HepG2 (cell line): ENCODE measurements around the gene LAMC3. TPM values are rescaled to one million over a fixed set of nuclear protein-coding genes. Genes with fewer than 3 reads are reported as not detected.

Experiments used
- ATAC-seq: fragments of 200-7000 bp; cut with Tn5 transposase; 3 replicates; pipeline ENCODE4 v1.9.1; 2020; ENCODE audit warnings: mild to moderate bottlenecking, moderate library complexity
- BruUV-seq: library from RNA; stranded (reverse); fragments of 400-500 nt; replicated peaks from 2 replicates; lab custom pipeline; 2021; lab: Mats Ljungman, UMichigan
- CTCF ChIA-PET: fragments of 300-600 bp; formaldehyde crosslinking; extraction: SDS; loops from one replicate; lab custom pipeline; 2021; ENCODE audit warnings: low total read pairs, inconsistent platforms, low intra/inter-chr PET ratio; lab: Yijun Ruan, JAX
- POLR2A ChIA-PET: fragments of 350-600 bp; sonication (Branson Sonifier 250); formaldehyde crosslinking; loops from one replicate; lab custom pipeline; 2020; ENCODE audit warnings: antibody characterized with exemption, inconsistent platforms; lab: Yijun Ruan, JAX
- DNase-seq: peaks from one replicate; pipeline ENCODE4 v3.0.0-alpha.2; 2015; ENCODE audit warnings: low spot score
- FAIRE-seq: peaks from 3 replicates; lab custom pipeline; 2011; peaks lifted over from hg19 to GRCh38; lab: Jason Lieb, UNC
- H2AFZ ChIP-seq: one replicate; pipeline ENCODE4 v1.6.1; 2011; ENCODE audit warnings: low read length, inconsistent platforms
- H3K27ac ChIP-seq: fragments of 300-600 bp; 3 replicates; pipeline ENCODE4 v1.8.0; 2011; ENCODE audit warnings: mixed run types, mild to moderate bottlenecking, mixed read lengths, low read length, inconsistent platforms; ENCODE audit not compliant: insufficient read depth; ENCODE audit errors: extremely low read length
- H3K27me3 ChIP-seq, 2 experiments: fragments of 200-600 bp in 1 of 2; 2 replicates in 1 of 2; 3 replicates in 1 of 2; pipeline versions ENCODE4 v1.6.0 to v1.8.0; 2011; ENCODE audit warnings: low read length in 2 of 2, mild to moderate bottlenecking in 2 of 2, moderate library complexity in 2 of 2, inconsistent platforms in 1 of 2; ENCODE audit not compliant: insufficient read depth in 2 of 2, control insufficient read depth in 1 of 2
- H3K36me3 ChIP-seq, 2 experiments: fragments of 200-600 bp in 1 of 2; replicated peaks in 1 of 2; 2 replicates in 1 of 2; 3 replicates in 1 of 2; pipeline versions ENCODE4 v1.5.1 to v1.8.0; 2011; ENCODE audit warnings: low read length in 2 of 2, inconsistent platforms in 1 of 2; ENCODE audit not compliant: insufficient read depth in 2 of 2, control insufficient read depth in 1 of 2
- H3K4me1 ChIP-seq: 2 replicates; pipeline ENCODE4 v1.5.1; 2012; ENCODE audit warnings: low read length, inconsistent platforms; ENCODE audit not compliant: insufficient read depth
- H3K4me2 ChIP-seq: 2 replicates; pipeline ENCODE4 v1.6.0; 2011; ENCODE audit warnings: low read depth, low read length, inconsistent platforms
- H3K4me3 ChIP-seq, 3 experiments: fragments of 200-600 bp in 1 of 3; sonication (generic), shearing (Covaris generic) in 1 of 3; replicated peaks in 1 of 3; 2 replicates each; pipeline ENCODE4 v1.5.1; 2011 to 2016; ENCODE audit warnings: low read length in 3 of 3, inconsistent platforms in 2 of 3, low read depth in 2 of 3, mild to moderate bottlenecking in 2 of 3, control low read depth in 1 of 3, mixed read lengths in 1 of 3; ENCODE audit not compliant: insufficient read depth in 1 of 3
- H3K79me2 ChIP-seq: one replicate; pipeline ENCODE4 v1.6.1; 2011; ENCODE audit warnings: low read length, inconsistent platforms; ENCODE audit not compliant: insufficient read depth
- H3K9ac ChIP-seq: 2 replicates; pipeline ENCODE4 v1.6.0; 2011; ENCODE audit warnings: mild to moderate bottlenecking, low read depth, low read length, inconsistent platforms; ENCODE audit not compliant: insufficient read depth
- H3K9me3 ChIP-seq: 2 replicates; pipeline ENCODE4 v1.5.1; 2012; ENCODE audit warnings: mild to moderate bottlenecking, low read length
- H4K20me1 ChIP-seq: 2 replicates; pipeline ENCODE4 v1.6.0; 2011; ENCODE audit warnings: inconsistent platforms, mild to moderate bottlenecking, low read length, moderate library complexity; ENCODE audit not compliant: insufficient read depth
- HINFP ChIP-seq: sonication (generic); formaldehyde crosslinking; IDR thresholded peaks from 2 replicates; pipeline ENCODE4 v1.4.0; 2020; ENCODE audit warnings: low read depth, mild to moderate bottlenecking, missing genetic modification reagents
- MXI1 ChIP-seq: IDR thresholded peaks from 3 replicates; pipeline ENCODE4 v1.6.1; 2012; ENCODE audit warnings: low read depth, low read length, inconsistent platforms, borderline replicate concordance
- NCOA5 ChIP-seq: sonication (generic); formaldehyde crosslinking; IDR thresholded peaks from 2 replicates; pipeline ENCODE4 v1.4.0; 2020; ENCODE audit warnings: missing genetic modification reagents
- ZNF124 ChIP-seq: sonication (generic); formaldehyde crosslinking; IDR thresholded peaks from 2 replicates; pipeline ENCODE4 v1.4.0; 2020; ENCODE audit warnings: missing genetic modification reagents
- ZNF501 ChIP-seq: sonication (generic); formaldehyde crosslinking; IDR thresholded peaks from 2 replicates; pipeline ENCODE4 v1.5.1; 2020; ENCODE audit warnings: mild to moderate bottlenecking, moderate library complexity, missing genetic modification reagents
- ZNF558 ChIP-seq: sonication (generic); formaldehyde crosslinking; IDR thresholded peaks from 2 replicates; pipeline ENCODE4 v1.9.0; 2022; ENCODE audit warnings: mild to moderate bottlenecking, missing genetic modification reagents, borderline replicate concordance
- ZNF607 ChIP-seq: sonication (generic); formaldehyde crosslinking; IDR thresholded peaks from 2 replicates; pipeline ENCODE4 v1.5.1; 2020; ENCODE audit warnings: missing genetic modification reagents, mild to moderate bottlenecking, borderline replicate concordance
- ZNF768 ChIP-seq: sonication (generic); formaldehyde crosslinking; IDR thresholded peaks from 2 replicates; pipeline ENCODE4 v1.4.0; 2020; ENCODE audit warnings: missing genetic modification reagents
- ZSCAN25 ChIP-seq: sonication (generic); formaldehyde crosslinking; IDR thresholded peaks from 2 replicates; pipeline ENCODE4 v1.8.0; 2022; ENCODE audit warnings: mild to moderate bottlenecking, missing genetic modification reagents
- WGBS: methylation state at CpG from one replicate; pipeline ENCODE4 v1.1.6; 2017; ENCODE audit warnings: low lambda C conversion rate; 5-methylcytosine and 5-hydroxymethylcytosine counted together
- in situ Hi-C: cut with HindIII; loops from 2 replicates; pipeline ENCODE4 v1.10.0; 2017; ENCODE audit warnings: low pct_unique_long_range_greater_than_20kb; ENCODE audit not compliant: extremely low pct_ligation_motif_present
- intact Hi-C: fragments of 100-400 bp; cut with micrococcal nuclease; formaldehyde crosslinking; loops from one replicate; pipeline ENCODE4 v1.10.0; 2022; ENCODE audit not compliant: unreplicated experiment
- polyA plus RNA-seq, 8 experiments: library from polyadenylated mRNA; depleted of rRNA in 3 of 8; stranded (reverse) in 7 of 8; unstranded in 1 of 8; fragments of >200 nt; fragmentation: Illumina TruSeq in 4 of 8; extraction: Trizol in 4 of 8; gene quantifications; 2 replicates each; pipeline versions ENCODE4 v1.2.1 to v1.2.3, GENCODE V29; 2011 to 2016; ENCODE audit warnings: low read depth in 4 of 8, missing spikeins in 1 of 8, mixed read lengths in 1 of 8; ENCODE audit not compliant: insufficient read depth in 1 of 8
- total RNA-seq, 5 experiments: library from RNA; depleted of rRNA; stranded (reverse); fragments of >200 nt; fragmentation: Illumina TruSeq; extraction: Trizol; gene quantifications; 2 replicates each; pipeline ENCODE4 v1.2.3, GENCODE V29; 2016; ENCODE audit warnings: low read depth in 1 of 5
- TF ChIP-seq, protein P1 (sequence below): sonication (generic); formaldehyde crosslinking; conservative IDR thresholded peaks from 2 replicates; pipeline ENCODE4 v1.4.0; 2020; ENCODE audit warnings: missing genetic modification reagents
- TF ChIP-seq, protein P2 (sequence below): sonication (generic); formaldehyde crosslinking; IDR thresholded peaks from 2 replicates; pipeline ENCODE4 v1.9.0; 2022; ENCODE audit warnings: missing genetic modification reagents, mild to moderate bottlenecking, borderline replicate concordance
- TF ChIP-seq, protein P3 (sequence below): sonication (generic); formaldehyde crosslinking; IDR thresholded peaks from 2 replicates; pipeline ENCODE4 v1.5.0; 2020; ENCODE audit warnings: mild to moderate bottlenecking, missing genetic modification reagents

LAMC3 gene
- total and polyA plus RNA-seq, 2 of the 13 experiments (the other 11 are each of a cell fraction or from before 2014, with no cell fraction given) = 0.07 to 0.57 TPM

GRCh38 chr9:131097126-131097947, 88.4 kb downstream of the LAMC3 start:
- DNase-seq (no peak), FAIRE-seq (no peak), ATAC-seq (no peak; the same call in 2 of the 3 replicates)
- Histone ChIP-seq H2AFZ (no peak overlapping the region), H3K4me1 (peaks cover 30% of the 10 kb centered on the region), H3K27me3 (peaks cover 2 to 42% of the 10 kb centered on the region in 2 experiments; a peak in 4 of 5 replicates), H3K79me2 (no peaks in the 10 kb centered on the region), H3K9me3 (no peaks in the 10 kb centered on the region), H3K36me3 (no peaks in the 10 kb centered on the region), H3K9ac (peak overlapping the region; percentile 58; the same call in 1 of the 2 replicates), H3K4me3 (peak overlapping the region; percentile 57 to 91 (median 77); a peak in 5 of 6 replicates), H3K4me2 (peak overlapping the region; percentile 93), H3K27ac (no peak overlapping the region), H4K20me1 (no peaks in the 10 kb centered on the region)
- POLR2A ChIA-PET = interaction anchor here (1.6 to 4.5 kb wide), 2 partner anchors 25 to 28 kb away, joined by 5 to 19 read pairs; partner anchors contain the start of gene NUP214
- in situ Hi-C loops (no loop called here), intact Hi-C loops (no loop called here)
- BruUV-seq = TSS peak; percentile 53
- CTCF ChIA-PET = no interaction called here
- 26% methylated on average over 10 of the region's 19 CpGs for WGBS
- TF ChIP-seq ZNF607 (no peak), ZSCAN25 (CRISPR knock-in tag) (no peak), NCOA5 (CRISPR knock-in tag) (no peak), ZNF768 (peak; percentile 96), ZNF124 (CRISPR knock-in tag) (0 out of 2 replicates have a peak, but pooled peaks have one; percentile 4), ZNF501 (CRISPR knock-in tag) (peak; percentile 26; the same call in 1 of the 2 replicates), HINFP (CRISPR knock-in tag) (0 out of 2 replicates have a peak, but pooled peaks have one; percentile 1), ZNF558 (CRISPR knock-in tag) (0 out of 2 replicates have a peak, but pooled peaks have one; percentile 18), MXI1 (no peak)
- TF ChIP-seq, protein P1, sequence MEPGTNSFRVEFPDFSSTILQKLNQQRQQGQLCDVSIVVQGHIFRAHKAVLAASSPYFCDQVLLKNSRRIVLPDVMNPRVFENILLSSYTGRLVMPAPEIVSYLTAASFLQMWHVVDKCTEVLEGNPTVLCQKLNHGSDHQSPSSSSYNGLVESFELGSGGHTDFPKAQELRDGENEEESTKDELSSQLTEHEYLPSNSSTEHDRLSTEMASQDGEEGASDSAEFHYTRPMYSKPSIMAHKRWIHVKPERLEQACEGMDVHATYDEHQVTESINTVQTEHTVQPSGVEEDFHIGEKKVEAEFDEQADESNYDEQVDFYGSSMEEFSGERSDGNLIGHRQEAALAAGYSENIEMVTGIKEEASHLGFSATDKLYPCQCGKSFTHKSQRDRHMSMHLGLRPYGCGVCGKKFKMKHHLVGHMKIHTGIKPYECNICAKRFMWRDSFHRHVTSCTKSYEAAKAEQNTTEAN (CRISPR knock-in tag) = no peak
- TF ChIP-seq, protein P2, sequence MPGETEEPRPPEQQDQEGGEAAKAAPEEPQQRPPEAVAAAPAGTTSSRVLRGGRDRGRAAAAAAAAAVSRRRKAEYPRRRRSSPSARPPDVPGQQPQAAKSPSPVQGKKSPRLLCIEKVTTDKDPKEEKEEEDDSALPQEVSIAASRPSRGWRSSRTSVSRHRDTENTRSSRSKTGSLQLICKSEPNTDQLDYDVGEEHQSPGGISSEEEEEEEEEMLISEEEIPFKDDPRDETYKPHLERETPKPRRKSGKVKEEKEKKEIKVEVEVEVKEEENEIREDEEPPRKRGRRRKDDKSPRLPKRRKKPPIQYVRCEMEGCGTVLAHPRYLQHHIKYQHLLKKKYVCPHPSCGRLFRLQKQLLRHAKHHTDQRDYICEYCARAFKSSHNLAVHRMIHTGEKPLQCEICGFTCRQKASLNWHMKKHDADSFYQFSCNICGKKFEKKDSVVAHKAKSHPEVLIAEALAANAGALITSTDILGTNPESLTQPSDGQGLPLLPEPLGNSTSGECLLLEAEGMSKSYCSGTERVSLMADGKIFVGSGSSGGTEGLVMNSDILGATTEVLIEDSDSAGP (CRISPR knock-in tag) = 0 out of 2 replicates have a peak, but pooled peaks have one; percentile 14
- TF ChIP-seq, protein P3, sequence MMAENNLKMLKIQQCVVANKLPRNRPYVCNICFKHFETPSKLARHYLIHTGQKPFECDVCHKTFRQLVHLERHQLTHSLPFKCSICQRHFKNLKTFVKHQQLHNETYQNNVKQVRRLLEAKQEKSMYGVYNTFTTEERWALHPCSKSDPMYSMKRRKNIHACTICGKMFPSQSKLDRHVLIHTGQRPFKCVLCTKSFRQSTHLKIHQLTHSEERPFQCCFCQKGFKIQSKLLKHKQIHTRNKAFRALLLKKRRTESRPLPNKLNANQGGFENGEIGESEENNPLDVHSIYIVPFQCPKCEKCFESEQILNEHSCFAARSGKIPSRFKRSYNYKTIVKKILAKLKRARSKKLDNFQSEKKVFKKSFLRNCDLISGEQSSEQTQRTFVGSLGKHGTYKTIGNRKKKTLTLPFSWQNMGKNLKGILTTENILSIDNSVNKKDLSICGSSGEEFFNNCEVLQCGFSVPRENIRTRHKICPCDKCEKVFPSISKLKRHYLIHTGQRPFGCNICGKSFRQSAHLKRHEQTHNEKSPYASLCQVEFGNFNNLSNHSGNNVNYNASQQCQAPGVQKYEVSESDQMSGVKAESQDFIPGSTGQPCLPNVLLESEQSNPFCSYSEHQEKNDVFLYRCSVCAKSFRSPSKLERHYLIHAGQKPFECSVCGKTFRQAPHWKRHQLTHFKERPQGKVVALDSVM = peak; percentile 84
